ENCODE data around the gene LYPD3. TPM values are rescaled to one million over a fixed set of nuclear protein-coding genes. Genes with fewer than 3 reads are reported as not detected.

The LYPD3 gene
- total and polyA plus RNA-seq, 2 donors (not counting 3 experiments of a cell fraction or from before 2014, with no cell fraction given), result 0.52 TPM; not detected in 1

GRCh38 chr19:43423779-43424178 lies 41.6 kb downstream of the LYPD3 start:
- H4K20me1 ChIP-seq (replicated peaks; ENCODE audit: control insufficient read depth, extremely low read depth, insufficient read depth, low read length), result no peaks in the 10 kb centered on the region
- ChIA-PET POLR2A (no interaction called here), CTCF (interaction anchor here (1.0 kb wide), 1 partner anchor 96 kb away, joined by 3 read pairs; no protein-coding TSS in a partner anchor)
- H3K9me1 ChIP-seq (replicated peaks; ENCODE audit: control insufficient read depth, extremely low read depth, insufficient read depth, low read length), result no peaks in the 10 kb centered on the region
- no TSS peak for BruUV-seq (replicated peaks)
- H2AFZ ChIP-seq (ENCODE audit: low read depth, low read length), result no peak overlapping the region
- H3K4me3 ChIP-seq (replicated peaks in 1 of 3; ENCODE audit: insufficient read depth in 1 of 3, low read depth in 1 of 3, low read length in 3 of 3), result no peak overlapping the region
- no peak for TF ChIP-seq MAX (IDR thresholded peaks at IDR 0.05; ENCODE audit: insufficient read depth, insufficient read length)
- TF ChIP-seq GATA2 (IDR thresholded peaks at IDR 0.05; ENCODE audit: insufficient read depth, insufficient read length, low read depth, low read length), result no peak
- no peak for TF ChIP-seq JUN (IDR thresholded peaks at IDR 0.05; ENCODE audit: borderline replicate concordance, insufficient read depth, insufficient read length, low read depth)
- no peak for TF ChIP-seq CTCF (IDR thresholded peaks at IDR 0.05; ENCODE audit: extremely low read depth in 1 of 2, insufficient read depth in 1 of 2, low read depth in 1 of 2, low read length in 2 of 2)
- no peak for TF ChIP-seq FOS (IDR thresholded peaks at IDR 0.05; ENCODE audit: borderline replicate concordance, insufficient read depth, low read length)
- H3K9me3 ChIP-seq (replicated peaks; ENCODE audit: control insufficient read depth, insufficient read depth, low read length), result no peaks in the 10 kb centered on the region
- no peak for DNase-seq (ENCODE audit: low read depth, low spot score)
- H3K4me2 ChIP-seq (ENCODE audit: insufficient read depth, low read length), result no peak overlapping the region
- H3K9ac ChIP-seq (replicated peaks; ENCODE audit: extremely low read depth, insufficient read depth, low read length), result no peak overlapping the region
- no peaks in the 10 kb centered on the region for H3K79me2 ChIP-seq (ENCODE audit: control insufficient read depth, insufficient read depth, low read length)
- H3K4me1 ChIP-seq (ENCODE audit: control insufficient read depth, extremely low read depth, insufficient read depth, low read length), result no peaks in the 10 kb centered on the region
- H3K36me3 ChIP-seq (ENCODE audit: control insufficient read depth in 2 of 2, extremely low read depth in 1 of 2, insufficient read depth in 2 of 2, low read length in 2 of 2), result no peaks in the 10 kb centered on the region
- intact Hi-C loops (cut with micrococcal nuclease) (no loop called here), dilution Hi-C loops (cut with MboI; ENCODE audit: extremely low pct_ligation_motif_present, low sequenced_read_pairs) (no loop called here)
- FAIRE-seq, result no peak
- no peaks in the 10 kb centered on the region for H3K27me3 ChIP-seq (ENCODE audit: control insufficient read depth in 2 of 2, insufficient read depth in 2 of 2, low read length in 2 of 2)
- no peak overlapping the region for H3K27ac ChIP-seq (ENCODE audit: insufficient read depth, low read depth, low read length)

GRCh38 chr19:43422689-43423066 lies 42.7 kb downstream of the LYPD3 start:
- H3K27ac ChIP-seq (ENCODE audit: insufficient read depth, low read depth, low read length), result no peak overlapping the region
- no peak for TF ChIP-seq GATA2 (IDR thresholded peaks at IDR 0.05; ENCODE audit: insufficient read depth, insufficient read length, low read depth, low read length)
- no peak for TF ChIP-seq EZH2 (IDR thresholded peaks at IDR 0.05; ENCODE audit: borderline replicate concordance, low read depth, low read length, severe bottlenecking)
- no peak for TF ChIP-seq MAX (IDR thresholded peaks at IDR 0.05; ENCODE audit: insufficient read depth, insufficient read length)
- no peak for TF ChIP-seq POLR2A (IDR thresholded peaks at IDR 0.05; ENCODE audit: low read depth, low read length)
- no peak for TF ChIP-seq CTCF (IDR thresholded peaks at IDR 0.05; ENCODE audit: extremely low read depth in 1 of 2, insufficient read depth in 1 of 2, low read depth in 1 of 2, low read length in 2 of 2)
- TF ChIP-seq POLR2AphosphoS5 (IDR thresholded peaks at IDR 0.05; ENCODE audit: insufficient read depth, low read depth, low read length), result no peak
- TF ChIP-seq JUN (IDR thresholded peaks at IDR 0.05; ENCODE audit: borderline replicate concordance, insufficient read depth, insufficient read length, low read depth), result no peak
- TF ChIP-seq MYC (IDR thresholded peaks at IDR 0.05; ENCODE audit: low read depth, low read length), result no peak
- no peak for TF ChIP-seq FOS (IDR thresholded peaks at IDR 0.05; ENCODE audit: borderline replicate concordance, insufficient read depth, low read length)
- H3K4me2 ChIP-seq (ENCODE audit: insufficient read depth, low read length), result no peak overlapping the region
- H3K4me1 ChIP-seq (ENCODE audit: control insufficient read depth, extremely low read depth, insufficient read depth, low read length), result no peaks in the 10 kb centered on the region
- H3K27me3 ChIP-seq (ENCODE audit: control insufficient read depth in 2 of 2, insufficient read depth in 2 of 2, low read length in 2 of 2), result no peaks in the 10 kb centered on the region
- ChIA-PET CTCF (no interaction called here), POLR2A (no interaction called here)
- no peaks in the 10 kb centered on the region for H3K79me2 ChIP-seq (ENCODE audit: control insufficient read depth, insufficient read depth, low read length)
- no peaks in the 10 kb centered on the region for H4K20me1 ChIP-seq (replicated peaks; ENCODE audit: control insufficient read depth, extremely low read depth, insufficient read depth, low read length)
- intact Hi-C loops (cut with micrococcal nuclease) (no loop called here), dilution Hi-C loops (cut with MboI; ENCODE audit: extremely low pct_ligation_motif_present, low sequenced_read_pairs) (no loop called here)
- no peak overlapping the region for H3K9ac ChIP-seq (replicated peaks; ENCODE audit: extremely low read depth, insufficient read depth, low read length)
- no TSS peak for BruUV-seq (replicated peaks)
- H2AFZ ChIP-seq (ENCODE audit: low read depth, low read length), result no peak overlapping the region
- H3K36me3 ChIP-seq (ENCODE audit: control insufficient read depth in 2 of 2, extremely low read depth in 1 of 2, insufficient read depth in 2 of 2, low read length in 2 of 2), result no peaks in the 10 kb centered on the region
- FAIRE-seq (no peak), DNase-seq (ENCODE audit: low read depth, low spot score) (no peak)
- no peaks in the 10 kb centered on the region for H3K9me1 ChIP-seq (replicated peaks; ENCODE audit: control insufficient read depth, extremely low read depth, insufficient read depth, low read length)
- H3K9me3 ChIP-seq (replicated peaks; ENCODE audit: control insufficient read depth, insufficient read depth, low read length), result no peaks in the 10 kb centered on the region
- no peak overlapping the region for H3K4me3 ChIP-seq (replicated peaks in 1 of 3; ENCODE audit: insufficient read depth in 1 of 3, low read depth in 1 of 3, low read length in 3 of 3)

Measured in endothelial cell of umbilical vein (primary cell).